NB4 (cell line): ENCODE results near the gene IFITM1.
"Not testable (repeated sequence)": the region's sequence is repeated elsewhere in the genome, so short reads cannot be mapped to it uniquely, and the experiment has no call there.

Source experiments
- DNase-seq: peaks from one replicate; pipeline ENCODE4 v3.0.0; 2010; ENCODE audit warnings: low read depth
- H3K4me3 ChIP-seq: one replicate; pipeline ENCODE4 v1.5.1; 2011; ENCODE audit warnings: mild to moderate bottlenecking, low read depth, low read length, moderate library complexity
- CTCF ChIP-seq: IDR thresholded peaks from one replicate; pipeline ENCODE4 v1.5.1; 2012; ENCODE audit warnings: low read depth, low read length
- MYC ChIP-seq: IDR thresholded peaks from 2 replicates; pipeline ENCODE4 v1.6.1; 2011; ENCODE audit warnings: low read depth, low read length
- POLR2A ChIP-seq: IDR thresholded peaks from 2 replicates; pipeline ENCODE4 v1.6.1; 2011; ENCODE audit warnings: mild to moderate bottlenecking; ENCODE audit not compliant: insufficient read length; ENCODE audit errors: extremely low read depth
- TF ChIP-seq, protein P1 (sequence below): IDR thresholded peaks from 2 replicates; pipeline ENCODE4 v1.6.1; 2011; ENCODE audit warnings: low read depth, low read length

IFITM1 gene

GRCh38 chr11:327581-327923, 13.7 kb downstream of the IFITM1 start:
- DNase-seq: no peak
- TF ChIP-seq CTCF (no peak), MYC (no peak), POLR2A (no peak)
- TF ChIP-seq, protein P1, sequence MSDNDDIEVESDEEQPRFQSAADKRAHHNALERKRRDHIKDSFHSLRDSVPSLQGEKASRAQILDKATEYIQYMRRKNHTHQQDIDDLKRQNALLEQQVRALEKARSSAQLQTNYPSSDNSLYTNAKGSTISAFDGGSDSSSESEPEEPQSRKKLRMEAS: no peak
- no peak overlapping the region for H3K4me3 ChIP-seq

DNA sequence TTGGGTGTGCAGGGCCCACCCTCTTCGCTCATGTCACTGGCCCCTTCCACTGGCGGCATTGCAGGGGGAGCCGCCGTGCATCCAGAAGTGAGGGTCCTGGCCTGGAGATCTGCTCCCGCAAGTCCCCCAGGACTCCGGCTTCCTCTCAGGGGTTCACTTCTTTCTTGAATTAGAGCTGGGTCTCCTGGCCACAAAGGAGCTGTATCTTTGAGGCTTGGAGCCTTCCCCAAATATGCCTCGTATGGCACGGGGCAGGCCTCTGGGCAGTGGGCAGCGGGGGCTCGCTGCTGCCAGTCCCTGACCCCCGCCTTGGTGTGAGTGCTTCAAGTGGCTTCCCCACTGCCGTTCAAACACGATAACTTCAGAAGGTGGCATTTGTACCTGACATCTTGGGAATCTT, 14.2 kb downstream of the IFITM1 start:
- no peak for TF ChIP-seq MYC
- TF ChIP-seq, protein P1: no peak
- no peak for TF ChIP-seq CTCF
- no peak for TF ChIP-seq POLR2A
- H3K4me3 ChIP-seq: no peak overlapping the region
- DNase-seq: no peak

DNA sequence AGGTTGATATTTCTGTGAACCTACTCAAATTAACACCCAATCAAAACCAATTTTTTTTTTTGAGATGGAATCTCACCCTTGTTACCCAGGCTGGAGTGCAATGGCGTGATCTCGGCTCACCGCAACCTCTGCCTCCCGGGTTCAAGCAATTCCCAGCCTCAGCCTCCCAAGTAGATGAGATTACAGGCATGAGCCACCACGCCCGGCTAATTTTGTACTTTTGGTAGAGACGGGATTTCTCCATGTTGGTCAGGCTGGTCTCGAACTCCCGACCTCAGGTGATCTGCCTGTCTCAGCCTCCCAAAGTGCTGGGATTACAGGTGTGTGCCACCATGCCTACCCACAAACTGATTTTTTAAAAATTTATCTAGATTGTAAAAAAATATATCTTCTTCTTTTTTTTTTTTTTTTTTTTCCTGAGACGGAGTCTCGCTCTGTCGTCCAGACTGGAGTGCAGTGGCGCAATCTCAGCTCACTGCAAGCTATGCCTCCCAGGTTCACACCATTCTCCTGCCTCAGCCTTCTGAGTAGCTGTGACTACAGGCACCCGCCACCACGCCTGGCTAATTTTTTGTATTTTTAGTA, 14.8 kb downstream of the IFITM1 start:
- not testable (repeated sequence) for H3K4me3 ChIP-seq

DNA sequence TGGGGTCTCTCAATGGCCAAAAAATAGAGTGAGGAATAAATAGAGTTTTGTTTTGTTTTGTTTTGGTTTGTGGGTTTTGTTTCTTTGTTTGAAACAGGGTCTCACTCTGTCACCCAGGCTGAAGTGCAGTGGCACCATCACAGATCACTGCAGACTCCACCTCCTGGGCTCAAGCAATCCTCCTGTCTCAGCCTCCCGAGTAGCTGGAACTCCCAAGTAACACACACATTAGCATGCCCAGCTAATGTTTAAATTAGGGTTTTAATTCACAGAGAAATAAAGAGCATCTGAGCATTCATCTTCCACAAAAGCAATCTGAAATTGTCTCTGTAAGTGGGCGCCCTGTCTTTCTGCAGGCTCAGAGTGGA, 16.0 kb downstream of the IFITM1 start:
- no peak overlapping the region for H3K4me3 ChIP-seq
- TF ChIP-seq MYC (no peak), POLR2A (no peak), CTCF (no peak)
- TF ChIP-seq, protein P1: no peak
- no peak for DNase-seq

More for the DNA sequence above, 14.8 kb downstream of the IFITM1 start:
- not testable (repeated sequence) for DNase-seq

DNA sequence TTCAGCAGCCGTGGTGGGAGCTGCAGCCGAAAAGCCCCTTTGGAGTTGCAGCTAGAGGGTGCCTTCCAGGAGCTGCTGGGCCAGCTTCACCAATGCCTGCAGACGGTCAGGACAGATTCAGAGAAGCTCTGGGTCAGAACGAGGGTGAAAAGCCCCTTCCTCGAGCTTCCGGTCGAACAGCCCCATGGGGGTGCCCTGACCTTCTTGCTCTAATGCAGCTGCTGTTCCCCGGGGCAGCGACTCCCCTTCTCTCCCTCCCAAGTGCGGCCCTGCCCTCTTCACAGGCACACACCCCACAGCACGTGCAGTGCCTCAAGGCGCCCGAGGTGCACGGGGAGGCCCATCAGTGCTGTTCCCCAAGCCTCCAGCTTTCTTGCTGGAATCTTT, 16.5 kb downstream of the IFITM1 start:
- H3K4me3 ChIP-seq: no peak overlapping the region
- TF ChIP-seq POLR2A: no peak
- TF ChIP-seq, protein P1: no peak
- TF ChIP-seq CTCF: no peak
- no peak for TF ChIP-seq MYC
- DNase-seq: no peak

- no peak overlapping the region for H3K4me3 ChIP-seq
- TF ChIP-seq POLR2A: no peak
- TF ChIP-seq, protein P1: no peak
- no peak for TF ChIP-seq MYC
- no peak for TF ChIP-seq CTCF
- DNase-seq: peak; percentile 55
Measured at GRCh38 chr11:330694-331357, 17.0 kb downstream of the IFITM1 start.
